Stimulated activated CD4-positive, alpha-beta T cell treated with anti-CD3 and anti-CD28 coated beads, Interleukin-1b, Interleukin-23, amount 100 ng/mL, for 24 hours (primary cell): ENCODE results near the gene FBXO5.
"Not testable (repeated sequence)": the region's sequence is repeated elsewhere in the genome, so short reads cannot be mapped to it uniquely, and the experiment has no call there.

Experiments
- DNase-seq, 4 experiments: peaks; one replicate each; pipeline ENCODE4 v3.0.0-alpha.2; 2020; ENCODE audit warnings: low read depth in 4 of 4, low spot score in 1 of 4

Gene FBXO5

DNA sequence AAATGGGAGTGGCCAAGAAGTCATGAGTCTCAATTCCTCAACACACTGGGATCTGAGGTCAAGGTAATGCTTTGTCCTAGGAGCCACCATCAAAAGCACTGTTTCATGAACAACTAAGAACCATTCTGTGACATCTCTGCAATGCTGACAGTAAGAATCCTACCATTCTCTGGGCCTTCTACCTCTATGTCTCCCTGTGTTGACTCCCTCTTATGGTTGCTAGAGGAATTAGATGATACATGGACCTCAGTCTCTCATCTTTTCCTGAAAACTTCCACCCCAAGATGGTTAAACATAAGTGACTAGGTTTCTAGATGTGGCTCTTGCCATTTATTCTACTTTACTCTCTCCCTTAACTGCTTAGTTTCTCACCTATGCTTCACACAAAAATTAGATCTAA lies 10.6 kb upstream of the FBXO5 start:
- no peak for DNase-seq

GRCh38 chr6:152986978-152987377 lies 4.1 kb upstream of the FBXO5 start:
- DNase-seq: no peak

- DNase-seq: not testable (repeated sequence)
Measured at GRCh38 chr6:152985300-152985699, 2.5 kb upstream of the FBXO5 start.

GRCh38 chr6:152984513-152984872 lies 1.7 kb upstream of the FBXO5 start:
- no peak for DNase-seq

- peak; percentile 46 to 95 (median 92) for DNase-seq
Measured at GRCh38 chr6:152983637-152984512, 1.0 kb upstream of the FBXO5 start.

DNA sequence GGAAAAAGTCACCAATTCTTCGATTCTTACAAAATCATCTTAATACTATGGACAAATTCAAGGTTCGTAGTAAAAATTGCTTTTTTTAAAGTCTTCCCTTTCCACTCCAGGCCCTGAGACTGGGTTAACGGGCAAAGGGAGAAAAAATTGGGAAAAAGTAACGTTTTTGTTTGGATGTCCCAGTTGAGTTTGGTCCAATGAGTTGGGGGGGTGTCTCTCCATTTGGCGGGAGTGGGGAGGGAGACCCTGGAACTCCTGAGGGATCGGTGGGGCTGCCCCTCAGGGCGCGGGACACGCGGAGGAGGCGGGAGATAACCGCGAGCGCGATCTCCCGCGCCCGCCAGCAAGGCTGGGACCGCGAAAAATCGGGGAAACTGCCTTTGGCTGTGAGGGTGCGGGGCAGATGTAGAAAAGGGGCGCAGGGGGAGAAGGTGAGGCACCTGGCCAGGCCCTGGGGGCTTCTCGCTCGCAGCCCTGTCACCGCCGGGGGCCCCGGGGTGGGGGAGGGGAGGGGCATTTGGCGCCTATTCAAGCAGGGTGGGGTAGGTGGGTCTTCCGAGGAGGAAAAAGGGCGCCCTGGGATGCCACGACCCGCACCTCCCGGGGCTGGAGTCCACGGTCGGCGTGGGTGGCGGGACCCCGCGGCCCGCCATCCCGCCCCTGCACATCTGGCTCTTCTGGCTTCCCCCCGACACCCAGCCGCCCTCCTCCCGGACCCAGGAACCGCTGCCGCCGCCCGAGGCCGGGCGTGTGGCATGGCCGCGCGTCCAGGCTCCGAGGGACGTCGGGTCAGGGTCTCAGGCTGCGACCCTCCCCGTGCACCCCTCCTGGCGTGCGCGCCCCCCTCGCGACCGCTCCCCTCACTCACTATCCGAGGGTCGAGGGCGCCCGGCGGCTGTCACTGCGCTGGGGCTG lies 595 bp downstream of the FBXO5 start:
- peak in 1 of 4 experiments; percentile 21 for DNase-seq

DNA sequence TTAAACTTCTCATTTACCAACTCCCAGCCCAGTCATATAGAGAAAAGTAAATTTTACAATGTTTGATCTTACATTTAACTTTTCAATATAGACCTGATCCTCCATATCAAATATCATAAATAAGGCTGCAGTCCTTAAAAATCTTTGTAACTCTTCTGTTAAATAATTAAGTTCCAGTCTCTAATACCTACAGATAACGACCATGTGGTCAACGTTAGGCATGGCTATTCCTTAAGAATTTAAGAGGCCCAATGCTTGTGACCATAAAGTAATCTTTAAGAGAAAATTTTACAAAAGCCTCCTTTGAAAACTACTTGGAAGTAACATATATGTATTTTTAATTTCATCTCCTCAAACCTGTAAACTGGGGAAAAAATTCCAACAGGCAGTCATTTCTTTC lies 1.6 kb downstream of the FBXO5 start:
- no peak for DNase-seq

- no peak for DNase-seq
Measured at GRCh38 chr6:152980656-152981055, 2.2 kb downstream of the FBXO5 start.

DNA sequence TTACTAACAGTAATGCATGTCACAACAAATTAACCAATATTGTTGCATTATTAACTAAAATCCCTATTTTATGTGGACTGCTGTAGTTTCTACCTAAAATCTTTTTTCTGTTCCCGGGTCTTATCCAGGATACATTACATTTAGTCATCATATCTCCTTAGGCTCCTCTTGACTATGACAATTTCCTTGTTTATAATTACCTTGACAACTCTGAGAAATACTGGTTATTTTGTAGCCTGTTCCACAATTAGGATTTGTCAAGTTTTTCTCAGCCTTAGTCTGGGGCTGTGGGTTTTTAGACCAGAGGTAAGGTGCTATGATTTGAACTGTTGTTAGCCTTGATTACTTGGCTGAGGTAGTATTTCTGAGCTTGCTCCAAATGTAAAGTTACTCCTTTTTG lies 3.7 kb downstream of the FBXO5 start:
- DNase-seq: no peak

DNA sequence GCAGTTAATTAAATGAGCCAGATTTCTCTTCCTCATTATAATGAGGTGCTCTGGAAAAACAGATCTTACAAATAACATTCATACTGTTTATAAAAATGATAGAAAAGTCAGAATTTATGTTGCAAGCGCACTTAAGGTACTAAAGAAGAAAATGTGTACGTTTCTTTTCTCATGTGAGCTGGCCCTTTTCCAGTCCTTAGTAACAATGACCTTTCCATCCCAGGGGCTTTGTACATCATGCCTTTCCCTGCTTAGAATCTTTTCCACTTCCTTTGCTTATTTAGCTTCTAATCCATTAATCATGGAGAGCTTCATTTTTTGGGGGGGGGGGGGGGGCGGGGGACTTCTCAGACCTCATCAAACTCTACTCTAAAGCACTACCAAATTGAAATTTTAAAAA lies 4.8 kb downstream of the FBXO5 start:
- no peak for DNase-seq

DNA sequence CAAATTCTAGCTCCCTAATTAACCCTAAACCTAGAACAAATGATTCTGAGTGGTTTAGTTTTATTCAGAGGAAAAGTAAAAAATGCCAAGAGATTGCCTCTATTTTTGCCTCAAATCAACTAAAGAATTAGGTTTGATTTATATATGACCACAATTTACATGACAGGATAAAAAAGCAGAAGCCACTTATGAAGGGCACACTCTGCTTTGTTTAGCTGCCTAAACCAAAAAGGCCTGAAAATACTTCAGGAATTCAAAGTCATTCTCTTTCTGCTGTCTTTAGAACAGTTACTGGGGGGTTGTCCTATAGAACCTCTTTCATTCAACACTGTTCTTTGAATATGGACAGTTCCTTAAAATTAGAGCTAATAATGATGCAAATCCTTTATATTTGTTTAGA lies 5.3 kb downstream of the FBXO5 start:
- no peak for DNase-seq

DNA sequence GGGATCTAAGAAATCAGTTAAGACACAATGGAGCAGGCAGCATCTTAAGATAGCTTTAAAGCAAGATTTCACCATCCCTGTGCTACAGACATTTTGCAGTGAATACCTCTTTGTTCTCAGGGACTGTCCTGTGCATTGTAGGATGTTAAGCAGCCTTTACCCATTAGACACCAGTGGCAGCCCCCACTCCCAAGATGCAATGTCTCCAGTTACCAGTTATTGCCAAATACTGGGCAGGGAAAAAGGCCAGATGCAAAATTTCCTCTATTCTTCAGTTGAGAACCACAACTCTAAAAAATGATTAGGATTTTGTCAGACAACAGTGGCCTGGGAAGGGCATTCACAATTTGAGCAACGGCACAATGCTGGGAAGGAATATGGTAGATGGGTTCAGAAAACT lies 6.1 kb downstream of the FBXO5 start:
- DNase-seq: no peak

- no peak for DNase-seq
Measured at GRCh38 chr6:152975204-152975915, 7.5 kb downstream of the FBXO5 start.

DNA sequence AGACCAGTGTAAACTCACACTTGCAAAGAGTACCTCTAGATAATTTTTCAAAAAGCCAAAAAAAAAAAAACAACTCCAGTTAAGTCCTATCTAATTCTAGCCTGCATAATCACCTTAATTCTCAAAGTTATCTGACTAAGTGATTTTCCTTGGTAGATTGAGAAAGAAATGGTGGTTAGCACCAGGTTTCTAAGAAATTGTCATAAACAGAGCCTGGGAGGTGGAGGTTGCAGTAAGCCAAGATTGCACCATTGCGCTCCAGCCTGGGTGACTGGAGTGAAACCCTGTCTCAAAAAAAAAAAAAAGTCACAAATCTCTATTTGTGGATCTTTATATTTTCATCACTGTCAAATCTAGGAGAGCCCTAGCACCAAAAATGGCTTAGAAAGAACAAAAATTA lies 8.9 kb downstream of the FBXO5 start:
- DNase-seq: no peak

DNA sequence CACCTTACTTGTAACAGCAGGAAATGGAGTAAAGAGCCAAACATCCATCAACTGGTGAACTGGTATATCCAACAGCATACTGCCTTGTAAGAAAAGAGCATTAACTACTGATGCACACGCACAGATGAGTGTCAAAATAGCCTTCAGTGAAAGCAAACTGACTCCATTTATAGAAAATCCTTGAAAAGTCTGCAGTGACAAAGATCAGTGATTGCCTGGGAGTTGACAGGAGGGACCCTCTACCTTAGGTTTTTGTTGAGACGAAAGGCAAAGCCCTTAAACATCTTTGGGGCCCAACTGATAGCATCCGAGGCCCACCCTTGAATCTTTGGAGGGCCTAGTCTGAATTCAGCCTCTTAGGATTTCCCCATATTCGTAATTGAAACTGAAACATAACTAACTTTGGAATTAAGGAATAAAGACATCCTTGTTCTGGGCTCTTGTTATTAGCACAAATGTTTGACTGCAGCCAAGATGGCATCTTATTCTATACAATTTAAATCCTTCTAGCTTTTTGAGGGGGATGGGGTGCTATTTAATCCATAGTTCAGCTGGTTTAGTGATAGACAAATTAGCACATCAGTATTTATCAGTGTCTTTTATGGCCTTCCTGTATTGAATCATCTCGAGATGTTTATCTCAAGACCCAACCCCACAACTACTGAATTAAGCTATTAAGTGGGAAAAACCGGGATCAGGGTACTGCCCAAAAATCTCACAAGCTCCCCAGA lies 13.0 kb downstream of the FBXO5 start:
- DNase-seq: no peak

DNA sequence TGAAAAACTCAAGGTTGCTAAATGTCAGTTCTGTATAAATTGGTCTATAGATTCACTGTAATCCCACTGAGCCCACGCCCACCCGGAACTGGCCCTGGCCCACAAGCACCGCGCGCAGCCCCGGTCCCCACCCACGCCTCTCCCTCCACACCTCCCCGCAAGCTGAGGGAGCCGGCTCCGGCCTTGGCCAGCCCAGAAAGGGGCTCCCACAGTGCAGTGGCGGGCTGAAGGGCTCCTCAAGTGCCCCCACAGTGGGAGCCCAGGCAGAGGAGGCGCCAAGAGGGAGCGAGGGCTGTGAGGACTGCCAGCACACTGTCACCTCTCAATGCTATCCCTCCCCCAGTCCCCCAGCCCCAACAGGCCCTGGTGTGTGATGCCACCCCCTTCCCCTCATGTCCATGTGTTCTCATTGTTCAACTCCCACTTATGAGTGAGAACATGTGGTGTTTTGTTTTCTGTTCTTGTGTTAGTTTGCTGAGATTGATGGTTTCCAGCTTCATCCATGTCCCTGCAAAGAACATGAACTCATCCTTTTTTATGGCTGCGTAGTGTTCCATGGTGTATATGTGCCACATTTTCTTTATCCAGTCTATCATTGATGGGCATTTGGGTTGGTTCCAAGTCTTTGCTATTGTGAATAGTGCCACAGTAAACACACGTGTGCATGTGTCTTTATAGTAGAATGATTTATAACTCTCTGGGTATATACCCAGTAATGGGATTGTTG lies 16.5 kb downstream of the FBXO5 start:
- DNase-seq: not testable (repeated sequence)

GRCh38 chr6:152959333-152959732 lies 23.5 kb downstream of the FBXO5 start:
- no peak for DNase-seq

DNA sequence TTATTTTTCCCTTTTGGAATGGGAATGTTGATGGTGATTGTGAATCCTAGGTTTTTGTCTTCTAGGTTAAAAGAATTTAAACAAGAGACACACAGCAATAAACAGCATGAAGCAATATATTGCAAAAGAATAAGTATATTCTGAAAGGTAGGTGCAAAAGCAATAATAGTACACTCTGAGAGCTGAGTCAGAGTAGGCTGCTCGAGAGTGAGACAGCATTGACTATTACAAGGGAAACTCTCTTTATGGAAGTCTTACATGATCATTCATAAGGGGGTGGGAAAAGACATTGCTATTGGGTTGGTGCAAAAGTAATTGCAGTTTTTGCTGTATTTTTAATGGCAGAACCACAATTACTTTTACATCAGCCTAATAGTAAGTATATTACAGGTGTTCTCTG lies 25.0 kb downstream of the FBXO5 start:
- DNase-seq: no peak

GRCh38 chr6:152954443-152954842 lies 28.4 kb downstream of the FBXO5 start:
- DNase-seq: no peak

DNA sequence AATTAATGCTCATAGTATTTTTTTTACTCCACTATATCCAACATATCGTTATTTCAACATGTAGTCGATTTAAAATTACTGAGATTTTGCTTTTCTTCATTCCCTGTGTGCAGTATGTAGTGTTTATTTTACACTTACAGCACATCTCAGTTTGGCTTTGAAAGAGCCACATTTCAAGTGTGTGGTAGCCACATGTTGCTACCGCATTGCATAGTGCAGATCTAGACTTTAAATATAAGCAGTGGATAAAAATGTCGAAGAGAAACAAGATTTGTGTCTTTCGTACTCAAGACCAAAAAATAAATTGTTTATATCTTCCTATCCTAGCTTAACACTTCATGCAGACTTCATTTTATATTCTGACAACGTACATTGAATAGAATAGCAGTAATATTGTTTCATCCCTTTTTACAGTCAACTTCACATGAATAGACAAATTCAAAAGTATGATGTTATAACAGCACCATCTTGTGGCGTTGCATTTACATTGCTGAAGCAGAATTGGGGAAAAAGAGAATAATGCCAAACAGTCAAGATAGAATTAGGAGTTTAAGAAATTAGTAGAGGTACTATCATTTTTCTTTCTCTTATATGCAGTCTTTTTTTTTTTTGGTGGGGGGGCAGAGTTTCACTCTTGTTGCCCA lies 29.9 kb downstream of the FBXO5 start:
- DNase-seq: no peak
